Endothelial cell of umbilical vein (primary cell): ENCODE data around the gene TTLL11.
A peak's percentile ranks its signal among the peaks of the same experiment; 100 is the strongest.

ENCODE experiments used
- CTCF ChIP-seq, 2 donors: IDR thresholded peaks; 1 replicate in 1 of 2; 2 replicates in 1 of 2; pipeline ENCODE4 v1.5.1; 2011; ENCODE audit warnings: low read length in 2 of 2, mild to moderate bottlenecking in 2 of 2, moderate library complexity in 2 of 2, control low read depth in 1 of 2, inconsistent platforms in 1 of 2, low read depth in 1 of 2; ENCODE audit not compliant: insufficient read depth in 1 of 2; ENCODE audit errors: extremely low read depth in 1 of 2
- EZH2 ChIP-seq: IDR thresholded peaks from 2 replicates; pipeline ENCODE4 v1.6.1; 2012; ENCODE audit warnings: borderline replicate concordance, low read depth, mild to moderate bottlenecking, moderate library complexity, low read length, inconsistent platforms; ENCODE audit not compliant: severe bottlenecking
- FOS ChIP-seq: IDR thresholded peaks from 2 replicates; pipeline ENCODE4 v1.6.1; 2011; ENCODE audit warnings: mild to moderate bottlenecking, low read length, moderate library complexity, borderline replicate concordance; ENCODE audit not compliant: insufficient read depth
- GATA2 ChIP-seq: IDR thresholded peaks from 2 replicates; pipeline ENCODE4 v1.7.0; 2011; ENCODE audit warnings: low read depth, mild to moderate bottlenecking, moderate library complexity, mixed read lengths, low read length; ENCODE audit not compliant: insufficient read length, insufficient read depth
- JUN ChIP-seq: IDR thresholded peaks from 2 replicates; pipeline ENCODE4 v1.6.1; 2011; ENCODE audit warnings: borderline replicate concordance, low read depth; ENCODE audit not compliant: insufficient read length, insufficient read depth
- MAX ChIP-seq: IDR thresholded peaks from 2 replicates; pipeline ENCODE4 v1.6.1; 2011; ENCODE audit not compliant: insufficient read depth, insufficient read length
- MYC ChIP-seq: IDR thresholded peaks from one replicate; pipeline ENCODE4 v1.6.1; 2011; ENCODE audit warnings: mild to moderate bottlenecking, low read depth, low read length
- POLR2A ChIP-seq: IDR thresholded peaks from 2 replicates; pipeline ENCODE4 v1.6.1; 2012; ENCODE audit warnings: low read depth, mild to moderate bottlenecking, control low read depth, low read length
- POLR2AphosphoS5 ChIP-seq: IDR thresholded peaks from 2 replicates; pipeline ENCODE4 v1.6.1; 2012; ENCODE audit warnings: low read depth, mild to moderate bottlenecking, control low read depth, low read length, moderate library complexity; ENCODE audit not compliant: insufficient read depth

GRCh38 chr9:122125158-122125508 lies 32.0 kb upstream of the TTLL11 start:
- no peak for TF ChIP-seq POLR2A
- peak; percentile 85 to 95 for TF ChIP-seq CTCF (IDR thresholded peaks at IDR 0.05; ENCODE audit: extremely low read depth in 1 of 2, insufficient read depth in 1 of 2, low read depth in 1 of 2, low read length in 2 of 2)
- no peak for TF ChIP-seq EZH2
- TF ChIP-seq POLR2AphosphoS5 = no peak
- TF ChIP-seq FOS = no peak
- no peak for TF ChIP-seq JUN
- TF ChIP-seq MAX = no peak
- no peak for TF ChIP-seq MYC
- no peak for TF ChIP-seq GATA2
